GM06990 (cell line): Measurements from ENCODE around the gene BBX.
"Not testable (repeated sequence)": the region's sequence is repeated elsewhere in the genome, so short reads cannot be mapped to it uniquely, and the experiment has no call there.

Experiments
- DNase-seq: peaks from one replicate; pipeline ENCODE4 v3.0.0-alpha.2; 2011; ENCODE audit not compliant: insufficient read length; ENCODE audit errors: extremely low read depth
- H3K27me3 ChIP-seq: replicated peaks from 2 replicates; pipeline ENCODE4 v1.6.0; 2011; ENCODE audit warnings: low read length; ENCODE audit not compliant: control insufficient read depth, insufficient read depth
- H3K36me3 ChIP-seq: 2 replicates; pipeline ENCODE4 v1.5.1; 2011; ENCODE audit warnings: low read length; ENCODE audit not compliant: control insufficient read depth, insufficient read depth
- H3K4me3 ChIP-seq: replicated peaks from 2 replicates; pipeline ENCODE4 v1.5.1; 2011; ENCODE audit warnings: low read depth, mild to moderate bottlenecking, control low read depth, low read length
- CTCF ChIP-seq: IDR thresholded peaks from 2 replicates; pipeline ENCODE4 v1.5.1; 2011; ENCODE audit warnings: low read length, control low read depth, mild to moderate bottlenecking, inconsistent platforms; ENCODE audit not compliant: insufficient read depth, poor library complexity, severe bottlenecking

The BBX gene

GRCh38 chr3:107826727-107827126, 304.0 kb downstream of the BBX start:
- no peak overlapping the region for H3K4me3 ChIP-seq
- H3K36me3 ChIP-seq = no peaks in the 10 kb centered on the region
- no peak for DNase-seq
- no peak for TF ChIP-seq CTCF
- no peaks in the 10 kb centered on the region for H3K27me3 ChIP-seq

GRCh38 chr3:107829185-107829584, 306.4 kb downstream of the BBX start:
- Histone ChIP-seq H3K36me3 (no peaks in the 10 kb centered on the region), H3K4me3 (no peak overlapping the region), H3K27me3 (no peaks in the 10 kb centered on the region)
- DNase-seq = no peak
- TF ChIP-seq CTCF = no peak

- H3K36me3 ChIP-seq = no peaks in the 10 kb centered on the region
- no peak for DNase-seq
- H3K27me3 ChIP-seq = no peaks in the 10 kb centered on the region
- TF ChIP-seq CTCF = no peak
- H3K4me3 ChIP-seq = no peak overlapping the region
Observed at GRCh38 chr3:107831590-107831989, 308.8 kb downstream of the BBX start.

GRCh38 chr3:107833043-107833442, 310.3 kb downstream of the BBX start:
- no peak for DNase-seq
- H3K36me3 ChIP-seq = no peaks in the 10 kb centered on the region
- no peak overlapping the region for H3K4me3 ChIP-seq
- H3K27me3 ChIP-seq = no peaks in the 10 kb centered on the region
- TF ChIP-seq CTCF = no peak

GRCh38 chr3:107833722-107834416, 311.1 kb downstream of the BBX start:
- H3K36me3 ChIP-seq = no peaks in the 10 kb centered on the region
- H3K4me3 ChIP-seq = no peak overlapping the region
- DNase-seq = no peak
- H3K27me3 ChIP-seq = no peaks in the 10 kb centered on the region
- TF ChIP-seq CTCF = no peak

- not testable (repeated sequence) for DNase-seq, H3K4me3 ChIP-seq, H3K27me3 ChIP-seq, H3K36me3 ChIP-seq
Observed at GRCh38 chr3:107835001-107835400, 312.2 kb downstream of the BBX start.
